Neural progenitor cell (in vitro differentiated cells): ENCODE results near the gene SEMA4G. TPM values are rescaled to one million over a fixed set of nuclear protein-coding genes. Genes with fewer than 3 reads are reported as not detected.

Experiments
- DNase-seq: peaks from one replicate; pipeline ENCODE4 v3.0.0-alpha.2; 2016; ENCODE audit warnings: low spot score
- H2AFZ ChIP-seq: fragments of 200-600 bp; sonication (generic); replicated peaks from 2 replicates; pipeline ENCODE4 v1.6.1; 2016; ENCODE audit warnings: antibody characterized with exemption
- H3F3A ChIP-seq: fragments of 200-600 bp; sonication (generic); 2 replicates; pipeline ENCODE4 v1.6.1; 2016; ENCODE audit warnings: antibody characterized with exemption, low read depth
- H3K27ac ChIP-seq: fragments of 200-600 bp; sonication (generic); 2 replicates; pipeline ENCODE4 v1.5.1; 2016; ENCODE audit warnings: mild to moderate bottlenecking
- H3K27me3 ChIP-seq: fragments of 200-600 bp; sonication (generic); 2 replicates; pipeline ENCODE4 v1.6.1; 2016; ENCODE audit warnings: mild to moderate bottlenecking, moderate library complexity
- H3K36me3 ChIP-seq: fragments of 200-600 bp; sonication (generic); 2 replicates; pipeline ENCODE4 v1.5.1; 2016
- H3K4me1 ChIP-seq: fragments of 200-600 bp; sonication (generic); 2 replicates; pipeline ENCODE4 v1.6.1; 2016; ENCODE audit warnings: mixed run types
- H3K4me2 ChIP-seq: fragments of 200-600 bp; sonication (generic); 2 replicates; pipeline ENCODE4 v1.6.1; 2016
- H3K4me3 ChIP-seq: fragments of 200-600 bp; sonication (generic); 2 replicates; pipeline ENCODE4 v1.5.1; 2016
- H3K79me2 ChIP-seq: fragments of 200-600 bp; sonication (generic); 2 replicates; pipeline ENCODE4 v1.6.1; 2016; ENCODE audit warnings: low read depth
- H3K9ac ChIP-seq: fragments of 200-600 bp; sonication (generic); 2 replicates; pipeline ENCODE4 v1.6.1; 2016
- H3K9me3 ChIP-seq: fragments of 200-600 bp; sonication (generic); 2 replicates; pipeline ENCODE4 v1.5.1; 2016; ENCODE audit warnings: low read depth
- H4K20me1 ChIP-seq: fragments of 200-600 bp; sonication (generic); 2 replicates; pipeline ENCODE4 v1.6.1; 2016; ENCODE audit warnings: low read depth
- H3K27ac Mint-ChIP-seq: 3 replicates; pipeline ENCODE4 v1.8.0; 2021; ENCODE audit warnings: mixed read lengths
- H3K27me3 Mint-ChIP-seq: 2 replicates; pipeline ENCODE4 v1.8.0; 2022; ENCODE audit warnings: low read depth, mild to moderate bottlenecking, inconsistent platforms, moderate library complexity, mixed read lengths; ENCODE audit not compliant: insufficient read depth
- H3K36me3 Mint-ChIP-seq: 3 replicates; pipeline ENCODE4 v1.8.0; 2021; ENCODE audit warnings: mixed read lengths
- H3K4me1 Mint-ChIP-seq: 3 replicates; pipeline ENCODE4 v1.8.0; 2021; ENCODE audit warnings: mixed read lengths
- H3K4me3 Mint-ChIP-seq: 3 replicates; pipeline ENCODE4 v1.8.0; 2021; ENCODE audit warnings: mild to moderate bottlenecking, moderate library complexity, mixed read lengths
- H3K9me3 Mint-ChIP-seq: 3 replicates; pipeline ENCODE4 v1.8.0; 2020; ENCODE audit warnings: mixed read lengths
- CTCF ChIP-seq: fragments of 200-600 bp; sonication (generic); IDR thresholded peaks from 2 replicates; pipeline ENCODE4 v1.5.1; 2017; ENCODE audit warnings: antibody characterized with exemption, mild to moderate bottlenecking
- EZH2 ChIP-seq: fragments of 200-600 bp; sonication (generic); IDR thresholded peaks from 2 replicates; pipeline ENCODE4 v1.6.1; 2017; ENCODE audit warnings: antibody characterized with exemption, mild to moderate bottlenecking, moderate library complexity
- EZH2phosphoT487 ChIP-seq: fragments of 200-600 bp; sonication (generic); IDR thresholded peaks from 2 replicates; pipeline ENCODE4 v1.6.1; 2017; ENCODE audit warnings: antibody characterized with exemption
- total RNA-seq: library from RNA; depleted of rRNA; stranded (reverse); fragments of >200 nt; gene quantifications from 2 replicates; pipeline ENCODE4 v1.2.3, GENCODE V29; 2015; ENCODE audit warnings: low replicate concordance

SEMA4G gene
- 2.3 and 5.4 TPM in 2 replicates for total RNA-seq

GRCh38 chr10:100969187-100970075 lies at the start of gene SEMA4G:
Gene SEMA4G (plus strand): TSS chr10:100969504. CDS start chr10:100972913, 3,409 bp downstream.
- Histone ChIP-seq H3K4me1 (peaks cover 13% of the 10 kb centered on the region), H3K9me3 (no peaks in the 10 kb centered on the region), H3K27ac (no peak within 1 kb of the TSS), H4K20me1 (peaks cover 4% of the 10 kb centered on the region), H2AFZ (peak within 1 kb of the TSS; percentile 91), H3K4me2 (peak within 1 kb of the TSS; percentile 93), H3K27me3 (peaks cover 20% of the 10 kb centered on the region), H3K4me3 (peak within 1 kb of the TSS; percentile 69), H3F3A (peaks cover 33% of the 10 kb centered on the region), H3K9ac (no peak within 1 kb of the TSS), H3K36me3 (no peaks in the 10 kb centered on the region), H3K79me2 (no peaks in the 10 kb centered on the region)
- peak; percentile 88 for DNase-seq
- H3K4me1 Mint-ChIP-seq, result peaks cover 31% of the 10 kb centered on the region
- no peak for TF ChIP-seq EZH2phosphoT487
- TF ChIP-seq EZH2, result peak; percentile 47
- peak; percentile 74 for TF ChIP-seq CTCF
- H3K36me3 Mint-ChIP-seq, result peaks cover 3% of the 10 kb centered on the region
- H3K9me3 Mint-ChIP-seq, result no peaks in the 10 kb centered on the region
- H3K27ac Mint-ChIP-seq, result no peak within 1 kb of the TSS
- H3K27me3 Mint-ChIP-seq, result peaks cover 14% of the 10 kb centered on the region
- peak within 1 kb of the TSS; percentile 85 for H3K4me3 Mint-ChIP-seq

GRCh38 chr10:100923580-100923979 lies 45.7 kb upstream of the SEMA4G start:
- no peak overlapping the region for H3K4me2 ChIP-seq

GRCh38 chr10:100927266-100927665 lies 42.0 kb upstream of the SEMA4G start:
- Histone ChIP-seq H3K79me2 (no peaks in the 10 kb centered on the region), H3K4me2 (no peak overlapping the region), H3K9ac (no peak overlapping the region), H2AFZ (no peak overlapping the region), H3K27ac (no peak overlapping the region), H3K4me1 (no peaks in the 10 kb centered on the region), H4K20me1 (peaks cover 4% of the 10 kb centered on the region), H3K27me3 (no peaks in the 10 kb centered on the region), H3F3A (peaks cover 12% of the 10 kb centered on the region), H3K36me3 (peaks cover 18% of the 10 kb centered on the region), H3K4me3 (no peak overlapping the region), H3K9me3 (no peaks in the 10 kb centered on the region)
- no peak overlapping the region for H3K4me3 Mint-ChIP-seq
- H3K9me3 Mint-ChIP-seq, result no peaks in the 10 kb centered on the region
- peaks cover 27% of the 10 kb centered on the region for H3K36me3 Mint-ChIP-seq
- H3K27me3 Mint-ChIP-seq, result no peaks in the 10 kb centered on the region
- no peaks in the 10 kb centered on the region for H3K4me1 Mint-ChIP-seq
- TF ChIP-seq CTCF, result no peak
- no peak for TF ChIP-seq EZH2phosphoT487
- no peak for TF ChIP-seq EZH2
- no peak for DNase-seq
- no peak overlapping the region for H3K27ac Mint-ChIP-seq

More at GRCh38 chr10:100923580-100923979, 45.7 kb upstream of the SEMA4G start:
- Histone ChIP-seq H2AFZ (no peak overlapping the region), H3F3A (peaks cover 6% of the 10 kb centered on the region), H3K9me3 (no peaks in the 10 kb centered on the region), H3K9ac (no peak overlapping the region), H3K4me3 (no peak overlapping the region), H3K27me3 (no peaks in the 10 kb centered on the region), H3K79me2 (no peaks in the 10 kb centered on the region), H3K27ac (no peak overlapping the region), H3K4me1 (no peaks in the 10 kb centered on the region), H3K36me3 (peaks cover 15% of the 10 kb centered on the region), H4K20me1 (peaks cover 4% of the 10 kb centered on the region)
- no peak for DNase-seq
- no peak overlapping the region for H3K27ac Mint-ChIP-seq
- H3K9me3 Mint-ChIP-seq, result no peaks in the 10 kb centered on the region
- H3K4me3 Mint-ChIP-seq, result no peak overlapping the region
- H3K36me3 Mint-ChIP-seq, result peaks cover 17% of the 10 kb centered on the region
- TF ChIP-seq EZH2phosphoT487 (no peak), CTCF (no peak), EZH2 (no peak)
- no peaks in the 10 kb centered on the region for H3K4me1 Mint-ChIP-seq
- no peaks in the 10 kb centered on the region for H3K27me3 Mint-ChIP-seq
